Calu3 (cell line): ENCODE results near the gene CTNNBL1. TPM values are rescaled to one million over a fixed set of nuclear protein-coding genes. Genes with fewer than 3 reads are reported as not detected.

Experiments used
- BruUV-seq: library from RNA; stranded (reverse); fragments of 400-500 nt; replicated peaks from 2 replicates; lab custom pipeline; 2021; lab: Mats Ljungman, UMichigan
- CTCF ChIA-PET: fragments of 300-600 bp; sonication (Branson Sonifier 250); formaldehyde crosslinking; loops from one replicate; lab custom pipeline; 2022; ENCODE audit warnings: antibody characterized with exemption; lab: Charles Lee
- DNase-seq: peaks from one replicate; pipeline ENCODE4 v3.0.0; 2022
- H3K27ac Mint-ChIP-seq: one replicate; pipeline ENCODE4 v1.8.0; 2022; ENCODE audit warnings: mixed read lengths; ENCODE audit not compliant: unreplicated experiment
- H3K27me3 Mint-ChIP-seq: one replicate; pipeline ENCODE4 v1.8.0; 2022; ENCODE audit warnings: mixed read lengths; ENCODE audit not compliant: unreplicated experiment
- H3K36me3 Mint-ChIP-seq: one replicate; pipeline ENCODE4 v1.8.0; 2022; ENCODE audit warnings: mild to moderate bottlenecking, moderate library complexity, mixed read lengths; ENCODE audit not compliant: insufficient read depth, unreplicated experiment
- H3K4me1 Mint-ChIP-seq: one replicate; pipeline ENCODE4 v1.8.0; 2022; ENCODE audit warnings: mild to moderate bottlenecking, low read depth, mixed read lengths; ENCODE audit not compliant: unreplicated experiment
- H3K4me3 Mint-ChIP-seq: one replicate; pipeline ENCODE4 v1.8.0; 2022; ENCODE audit warnings: mild to moderate bottlenecking, low read depth, moderate library complexity, mixed read lengths; ENCODE audit not compliant: unreplicated experiment
- H3K9me3 Mint-ChIP-seq: one replicate; pipeline ENCODE4 v1.8.0; 2022; ENCODE audit warnings: low read depth, mixed read lengths; ENCODE audit not compliant: unreplicated experiment
- CTCF ChIP-seq: fragments of 200-600 bp; IDR thresholded peaks from one replicate; pipeline ENCODE4 v1.8.0; 2022; ENCODE audit warnings: antibody characterized with exemption; ENCODE audit not compliant: unreplicated experiment
- intact Hi-C: fragments of 100-400 bp; cut with micrococcal nuclease; formaldehyde crosslinking; loops from one replicate; pipeline ENCODE4 v1.10.0; 2022; ENCODE audit not compliant: unreplicated experiment
- total RNA-seq: library from RNA; stranded (reverse); gene quantifications from 2 replicates; pipeline ENCODE4 v1.2.3, GENCODE V29; 2022

The CTNNBL1 gene
- total RNA-seq, 1 experiment from 2014 or later = 106 TPM

GRCh38 chr20:37797669-37798175, 103.9 kb downstream of the CTNNBL1 start:
- no TSS peak for BruUV-seq
- no peaks in the 10 kb centered on the region for H3K27me3 Mint-ChIP-seq
- H3K9me3 Mint-ChIP-seq = no peaks in the 10 kb centered on the region
- intact Hi-C loops = no loop called here
- DNase-seq = no peak
- TF ChIP-seq CTCF = no peak
- CTCF ChIA-PET = no interaction called here
- no peak overlapping the region for H3K27ac Mint-ChIP-seq
- H3K4me1 Mint-ChIP-seq = no peaks in the 10 kb centered on the region
- H3K36me3 Mint-ChIP-seq = no peaks in the 10 kb centered on the region
- no peak overlapping the region for H3K4me3 Mint-ChIP-seq

GRCh38 chr20:37798312-37798711, 104.5 kb downstream of the CTNNBL1 start:
- Mint-ChIP-seq H3K4me1 (no peaks in the 10 kb centered on the region), H3K36me3 (no peaks in the 10 kb centered on the region), H3K27me3 (no peaks in the 10 kb centered on the region), H3K4me3 (no peak overlapping the region), H3K9me3 (no peaks in the 10 kb centered on the region), H3K27ac (no peak overlapping the region)
- no peak for DNase-seq
- CTCF ChIA-PET = no interaction called here
- no peak for TF ChIP-seq CTCF
- intact Hi-C loops = no loop called here
- no TSS peak for BruUV-seq

GRCh38 chr20:37800618-37801017, 106.8 kb downstream of the CTNNBL1 start:
- H3K4me1 Mint-ChIP-seq = no peaks in the 10 kb centered on the region
- H3K9me3 Mint-ChIP-seq = no peaks in the 10 kb centered on the region
- CTCF ChIA-PET = no interaction called here
- no peak for TF ChIP-seq CTCF
- peaks cover 6% of the 10 kb centered on the region for H3K36me3 Mint-ChIP-seq
- intact Hi-C loops = no loop called here
- no peak for DNase-seq
- no peaks in the 10 kb centered on the region for H3K27me3 Mint-ChIP-seq
- H3K27ac Mint-ChIP-seq = no peak overlapping the region
- no peak overlapping the region for H3K4me3 Mint-ChIP-seq
- no TSS peak for BruUV-seq

- Mint-ChIP-seq H3K4me3 (no peak overlapping the region), H3K9me3 (no peaks in the 10 kb centered on the region)
- DNase-seq = no peak
Measured at GRCh38 chr20:37801921-37802320, 108.1 kb downstream of the CTNNBL1 start.

More at GRCh38 chr20:37801921-37802320, 108.1 kb downstream of the CTNNBL1 start:
- BruUV-seq = no TSS peak
- no peak for TF ChIP-seq CTCF
- intact Hi-C loops = no loop called here
- H3K36me3 Mint-ChIP-seq = peaks cover 6% of the 10 kb centered on the region
- no peaks in the 10 kb centered on the region for H3K4me1 Mint-ChIP-seq
- H3K27ac Mint-ChIP-seq = no peak overlapping the region
- H3K27me3 Mint-ChIP-seq = no peaks in the 10 kb centered on the region
- CTCF ChIA-PET = no interaction called here
